ENCODE measurements around the gene SPIN1.
"Not testable (repeated sequence)": the region's sequence is repeated elsewhere in the genome, so short reads cannot be mapped to it uniquely, and the experiment has no call there.

Gene SPIN1

DNA sequence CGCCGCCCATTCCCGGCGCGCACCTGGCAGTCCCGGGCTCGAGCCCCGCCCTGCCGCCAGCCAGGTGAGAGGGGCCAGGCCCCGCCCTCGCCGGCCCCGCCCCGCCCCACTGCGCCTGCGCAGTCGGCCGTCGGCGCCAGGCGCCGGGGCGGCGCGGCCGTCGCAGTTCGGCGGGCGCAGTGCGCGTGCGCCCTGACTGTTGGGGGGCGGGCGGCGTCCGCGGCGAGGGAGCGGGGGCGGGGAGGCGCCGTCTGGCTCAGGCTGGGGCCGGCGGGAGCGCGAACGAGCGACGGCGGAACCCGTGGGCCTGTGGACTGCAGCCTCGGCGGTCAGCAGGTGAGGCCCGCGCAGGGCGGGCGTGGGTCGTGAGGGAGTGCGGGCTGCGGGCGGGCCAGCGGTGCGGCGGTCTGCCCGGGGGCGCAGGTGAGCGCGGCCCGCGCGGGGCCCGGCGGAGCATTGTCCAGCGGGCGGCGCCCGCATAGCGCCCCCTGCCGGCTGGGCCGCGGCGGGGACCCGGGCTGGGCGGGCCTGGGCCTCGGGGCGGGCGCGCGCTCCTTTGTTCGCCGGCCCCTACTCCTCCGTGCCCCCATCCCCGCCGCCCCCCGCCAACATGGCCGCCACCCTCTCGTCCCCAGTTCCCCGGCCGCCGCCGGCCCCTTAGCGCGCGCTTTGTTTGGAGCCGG lies at the start of gene SPIN1:
TSS of gene SPIN1 (plus strand) at position 242 of the 683 bp plus-strand sequence. CDS start 38,096 bp downstream, outside the sequence.
- peak; percentile 66 for DNase-seq

DNA sequence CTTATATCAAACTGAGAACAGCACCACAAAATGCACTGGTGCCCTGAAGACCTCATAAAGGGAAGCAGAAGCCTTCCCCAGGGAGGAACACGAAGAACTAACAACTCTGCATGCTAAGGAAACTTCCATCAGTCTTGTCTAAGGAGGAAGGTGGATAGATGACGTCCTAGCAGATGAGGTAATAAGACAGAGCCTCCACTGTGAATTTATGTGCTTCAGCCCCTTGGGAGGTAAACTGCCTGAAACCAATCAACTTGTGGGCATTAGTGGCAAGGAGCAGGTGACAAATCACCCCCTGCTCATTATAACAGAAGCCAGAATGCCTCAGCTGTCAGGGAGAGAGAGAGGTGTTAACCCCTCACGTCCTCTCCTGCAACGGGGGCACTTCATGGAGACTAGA lies 48.9 kb upstream of the SPIN1 start:
- peak; percentile 16 for DNase-seq

DNA sequence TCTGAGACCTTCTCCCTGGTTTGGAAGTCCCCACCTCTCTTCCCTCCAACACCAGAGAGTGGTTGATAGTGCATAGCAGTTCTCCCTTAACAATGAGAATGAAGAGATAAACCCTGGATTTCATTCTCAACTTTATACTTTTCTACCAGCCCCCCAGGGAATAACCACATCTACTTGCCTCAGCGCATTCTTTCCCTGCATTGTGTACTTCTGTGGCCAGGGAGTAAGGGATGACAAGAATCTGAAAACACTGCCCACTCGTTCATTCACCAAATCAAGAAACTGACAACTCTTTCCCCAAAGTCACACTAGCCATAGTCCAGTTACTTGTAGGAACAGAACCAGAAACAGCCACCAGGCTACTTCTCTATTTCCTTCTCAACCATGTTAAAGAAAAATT lies 46.0 kb upstream of the SPIN1 start:
- no peak for DNase-seq

DNA sequence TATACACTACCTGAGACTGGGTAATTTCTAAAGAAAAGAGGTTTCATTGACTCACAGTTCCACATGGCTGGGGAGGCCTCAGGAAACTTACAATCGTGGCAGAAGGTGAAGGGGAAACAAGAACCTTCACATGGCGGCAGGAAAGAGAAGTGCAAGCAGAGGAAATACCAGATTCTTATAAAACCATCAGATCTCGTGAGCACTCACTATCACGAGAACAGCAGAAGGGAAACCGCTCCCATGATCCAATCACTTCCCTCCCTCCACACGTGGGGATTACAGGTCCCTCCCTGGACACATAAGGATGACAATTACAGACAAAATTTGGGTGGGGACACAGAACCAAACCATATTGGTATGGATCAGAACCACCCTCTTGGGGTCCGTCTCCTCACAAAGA lies 44.2 kb upstream of the SPIN1 start:
- DNase-seq = no peak

DNA sequence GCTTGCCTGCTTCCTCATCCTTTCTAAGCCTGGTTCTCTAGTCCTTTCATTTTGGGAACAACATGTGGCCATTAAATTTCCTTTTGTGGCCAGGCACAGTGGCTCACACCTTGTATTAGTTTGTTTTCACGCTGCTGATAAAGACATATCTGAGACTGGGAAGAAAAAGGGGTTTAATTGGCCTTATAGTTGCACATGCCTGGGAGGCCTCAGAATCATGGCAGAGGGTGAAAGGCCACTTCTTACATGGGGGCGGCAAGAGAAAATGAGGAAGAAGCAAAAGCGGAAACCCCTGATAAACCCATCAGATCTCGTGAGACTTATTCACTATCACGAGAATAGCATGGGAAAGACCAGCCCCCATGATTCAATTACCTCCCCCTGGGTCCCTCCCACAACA lies 37.9 kb upstream of the SPIN1 start:
- DNase-seq = not testable (repeated sequence)

DNA sequence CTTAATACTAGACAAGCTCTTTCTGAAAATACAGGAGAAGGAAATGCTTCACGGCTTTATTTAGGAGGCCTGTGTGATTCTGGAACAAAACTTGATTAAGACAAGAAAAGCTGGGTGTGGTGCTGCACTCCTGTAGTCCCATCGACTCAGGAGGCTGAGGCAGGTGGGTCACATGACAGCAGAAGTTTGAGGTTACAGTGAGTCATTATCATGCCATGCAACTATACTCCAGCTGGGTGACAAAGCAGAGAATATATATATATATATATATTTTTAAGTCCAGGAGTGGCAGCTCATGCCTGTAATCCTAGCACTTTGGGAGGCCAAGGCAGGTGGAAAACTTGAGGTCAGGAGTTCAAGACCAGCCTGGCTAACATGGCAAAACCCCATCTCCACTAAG lies 33.1 kb upstream of the SPIN1 start:
- no peak for DNase-seq

DNA sequence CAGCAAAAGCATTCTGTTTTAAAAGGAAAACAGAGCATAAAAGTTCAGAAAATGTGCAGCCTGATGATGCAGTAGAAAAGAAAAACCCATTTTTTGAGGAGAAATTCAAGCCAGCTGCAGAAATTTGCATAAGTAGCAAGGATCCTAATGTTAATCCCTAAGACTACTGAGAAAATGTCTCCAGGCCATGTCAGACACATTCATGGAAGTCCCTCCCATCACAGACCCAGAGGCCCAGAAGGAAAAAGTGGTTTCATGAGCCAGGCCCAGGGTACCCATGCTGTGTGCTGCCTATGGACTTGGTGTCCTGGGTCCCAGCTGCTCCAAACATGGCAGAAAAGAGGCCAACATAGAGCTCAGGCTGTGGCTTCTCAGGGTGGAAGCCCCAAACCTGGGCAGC lies 31.0 kb upstream of the SPIN1 start:
- DNase-seq = not testable (repeated sequence)

DNA sequence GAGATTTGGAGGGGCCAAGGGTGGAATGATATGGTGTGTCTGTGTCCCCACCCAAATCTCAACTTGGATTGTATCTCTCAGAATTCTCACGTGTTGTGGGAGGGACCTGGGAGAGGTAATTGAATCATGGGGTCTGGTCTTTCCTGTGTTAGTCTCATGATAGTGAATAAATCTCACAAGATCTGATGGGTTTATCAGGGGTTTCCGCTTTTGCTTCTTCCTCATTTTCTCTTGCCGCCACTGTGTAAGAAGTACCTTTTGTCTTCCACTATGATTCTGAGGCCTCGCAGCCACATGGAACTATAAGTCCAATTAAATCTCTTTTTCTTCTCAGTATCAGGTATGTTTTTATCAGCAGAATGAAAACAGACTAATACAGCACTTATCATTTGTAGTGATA lies 29.5 kb upstream of the SPIN1 start:
- DNase-seq = no peak

DNA sequence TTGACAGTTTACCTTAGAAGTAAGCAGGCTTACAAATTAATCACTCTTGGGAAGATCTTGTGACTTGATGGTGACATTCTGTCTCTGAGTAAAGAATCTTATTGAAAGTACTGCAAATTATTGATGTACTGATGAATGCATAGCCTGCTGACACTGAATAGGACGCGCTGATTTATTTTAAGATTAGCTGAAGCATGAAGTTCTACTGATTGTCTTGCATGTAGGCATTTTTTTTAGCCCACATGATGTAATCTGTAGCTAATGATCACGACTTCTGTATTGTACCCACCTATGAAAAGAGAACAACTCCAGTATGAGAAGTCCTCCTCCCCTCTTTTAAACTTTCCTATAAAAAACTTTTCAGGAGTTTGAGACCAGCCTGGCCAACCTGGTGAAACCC lies 28.3 kb upstream of the SPIN1 start:
- DNase-seq = no peak

DNA sequence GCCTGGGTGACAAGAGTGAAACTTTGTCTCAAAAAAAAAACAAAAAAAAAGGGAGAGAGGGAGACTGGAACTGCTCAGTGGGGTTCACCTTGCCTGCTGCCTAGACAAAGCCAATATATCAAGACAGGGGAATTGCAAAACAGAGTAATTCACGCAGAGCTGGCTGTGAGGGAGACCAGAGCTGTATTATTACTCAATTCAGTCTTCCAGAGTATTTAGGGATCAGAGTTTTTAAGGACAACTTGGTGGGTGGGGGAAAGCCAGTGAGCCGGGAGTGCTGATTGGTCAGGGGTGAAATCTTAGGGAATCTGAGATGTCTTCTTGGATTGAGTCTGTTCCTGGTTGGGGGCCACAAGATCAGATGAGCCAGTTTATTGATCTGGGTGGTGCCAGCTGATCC lies 25.6 kb upstream of the SPIN1 start:
- no peak for DNase-seq

DNA sequence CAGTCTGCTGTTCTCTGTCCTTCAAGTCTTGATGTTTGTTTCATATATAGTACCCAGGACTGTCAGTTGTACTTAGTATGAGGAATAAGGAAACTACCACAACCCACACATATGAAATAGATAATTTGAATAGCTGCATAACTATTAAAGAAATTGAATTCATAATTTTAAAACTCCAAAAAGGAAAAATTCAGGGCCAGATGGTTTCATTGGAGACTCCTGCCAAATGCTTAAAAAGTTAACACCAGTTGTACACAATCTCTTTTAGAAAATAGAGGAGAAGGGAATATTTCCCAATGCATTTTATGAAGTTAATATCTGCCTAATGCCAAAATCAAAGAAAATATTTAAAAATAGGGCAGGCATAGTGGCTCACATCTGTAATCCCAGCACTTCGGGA lies 24.6 kb upstream of the SPIN1 start:
- no peak for DNase-seq

DNA sequence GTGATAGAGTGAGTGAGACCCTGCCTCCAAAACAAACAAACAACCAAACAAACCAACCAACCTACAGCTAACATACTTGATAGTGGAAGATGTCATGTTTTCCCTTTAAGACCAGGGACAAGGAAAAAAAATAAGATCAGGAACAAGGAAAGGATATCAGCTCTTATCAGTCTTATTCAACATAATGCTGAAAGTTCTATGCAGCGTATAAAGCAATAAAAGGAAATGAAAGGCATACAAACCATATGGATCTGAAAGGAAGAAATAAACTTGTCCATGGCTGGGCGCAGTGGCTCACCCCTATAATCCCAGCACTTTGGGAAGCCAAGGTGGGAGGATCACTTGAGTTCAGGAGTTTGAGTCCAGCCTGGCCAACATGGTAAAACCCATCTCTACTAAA lies 23.5 kb upstream of the SPIN1 start:
- no peak for DNase-seq

DNA sequence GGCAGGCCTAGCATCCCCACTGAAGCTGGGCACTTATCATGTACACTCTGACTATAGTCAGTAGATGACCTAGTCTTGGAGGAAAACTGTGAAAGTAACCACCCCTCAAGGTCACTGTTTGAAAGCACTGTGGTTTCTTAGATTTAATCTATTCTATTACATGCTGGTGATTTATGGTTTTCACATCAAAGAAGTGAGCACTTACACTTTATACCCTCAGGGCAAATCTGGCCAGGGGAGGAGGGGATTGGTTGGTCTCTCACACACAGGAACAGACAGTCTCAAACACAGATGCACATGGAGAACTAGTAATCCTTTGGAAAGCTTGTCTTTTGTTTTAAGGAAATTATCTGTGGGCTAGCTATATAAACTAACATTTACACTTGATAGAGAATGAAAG lies 17.9 kb upstream of the SPIN1 start:
- peak; percentile 9 for DNase-seq

DNA sequence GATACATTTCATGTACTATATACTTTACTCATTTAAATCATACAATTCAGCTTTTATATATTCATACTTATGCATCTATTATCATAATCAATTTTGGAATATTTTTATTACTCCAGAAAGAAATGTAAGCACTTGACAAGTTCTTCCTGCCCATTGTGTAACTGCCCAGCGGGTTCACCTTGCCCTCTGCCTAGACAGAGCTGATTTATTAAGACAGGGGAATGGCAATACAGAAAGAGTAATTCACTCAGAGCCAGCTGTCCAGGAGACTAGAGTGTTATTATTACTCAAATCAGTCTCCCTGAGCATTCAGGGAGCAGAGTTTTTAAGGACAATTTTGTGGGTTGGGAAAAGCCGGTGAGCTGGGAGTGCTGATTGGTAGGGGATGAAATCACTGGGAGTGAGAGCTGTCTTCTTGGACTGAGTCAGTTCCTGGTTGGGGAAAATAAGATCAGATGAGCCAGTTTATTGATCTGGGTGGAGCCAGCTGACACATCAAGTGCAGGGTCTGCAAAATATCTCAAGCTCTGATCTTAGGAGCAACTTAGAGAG lies 16.1 kb upstream of the SPIN1 start:
- DNase-seq = no peak

DNA sequence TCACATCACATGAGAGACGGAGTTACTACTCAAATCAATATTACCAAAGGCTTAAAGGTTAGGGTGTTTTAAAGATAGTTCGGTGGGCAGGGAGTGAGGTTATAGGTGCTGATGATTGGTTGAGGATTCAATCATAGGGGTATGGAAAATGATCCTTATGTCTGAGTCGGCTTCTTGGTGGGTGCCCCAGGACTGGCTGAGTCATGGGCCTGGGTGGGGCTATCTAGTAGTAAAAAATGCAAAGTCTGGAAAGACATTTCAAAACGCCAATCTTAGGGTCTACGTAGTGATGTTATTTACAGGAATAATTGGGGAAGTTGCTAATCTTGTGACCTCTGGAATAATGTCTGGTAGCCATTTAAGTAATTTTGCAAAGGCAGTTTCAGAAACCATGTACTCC lies 15.2 kb upstream of the SPIN1 start:
- DNase-seq = no peak

DNA sequence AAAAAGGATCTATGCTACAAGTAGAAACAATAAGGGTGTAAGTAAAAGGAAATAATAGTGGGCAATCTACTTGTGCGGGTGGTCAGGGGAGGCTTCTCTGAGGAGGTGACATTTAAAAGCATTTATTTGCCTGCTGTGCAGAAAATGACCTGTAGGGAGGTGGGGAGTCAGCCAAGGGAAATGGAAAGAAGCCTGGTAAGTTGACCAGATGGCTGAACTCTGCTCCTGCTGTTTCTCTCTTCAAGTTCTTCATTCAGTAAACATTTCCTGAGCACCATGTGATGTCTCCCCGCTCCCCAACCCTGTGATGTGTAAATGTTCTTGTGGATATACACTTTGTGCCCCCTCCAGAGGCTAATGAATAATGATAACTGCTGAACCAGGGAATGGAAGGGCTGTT lies 9.9 kb upstream of the SPIN1 start:
- no peak for DNase-seq

DNA sequence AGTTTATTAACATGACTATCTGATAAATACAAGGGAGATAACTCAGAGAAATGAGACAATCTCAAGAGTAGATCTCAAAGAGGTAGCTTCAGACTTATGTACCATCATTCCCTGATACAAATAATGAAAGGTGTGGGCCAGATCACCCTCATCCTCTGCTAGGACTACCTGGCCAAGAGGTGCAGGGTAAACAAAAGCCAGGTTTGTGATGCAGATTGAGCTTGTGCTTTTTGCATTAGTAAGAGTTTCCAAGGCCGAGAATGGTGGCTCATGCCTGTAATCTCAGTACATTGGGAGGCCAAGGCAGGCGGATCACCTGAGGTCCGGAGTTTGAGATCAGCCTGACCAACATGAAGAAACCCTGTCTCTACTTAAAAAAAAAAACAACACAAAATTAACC lies 8.9 kb upstream of the SPIN1 start:
- DNase-seq = no peak

DNA sequence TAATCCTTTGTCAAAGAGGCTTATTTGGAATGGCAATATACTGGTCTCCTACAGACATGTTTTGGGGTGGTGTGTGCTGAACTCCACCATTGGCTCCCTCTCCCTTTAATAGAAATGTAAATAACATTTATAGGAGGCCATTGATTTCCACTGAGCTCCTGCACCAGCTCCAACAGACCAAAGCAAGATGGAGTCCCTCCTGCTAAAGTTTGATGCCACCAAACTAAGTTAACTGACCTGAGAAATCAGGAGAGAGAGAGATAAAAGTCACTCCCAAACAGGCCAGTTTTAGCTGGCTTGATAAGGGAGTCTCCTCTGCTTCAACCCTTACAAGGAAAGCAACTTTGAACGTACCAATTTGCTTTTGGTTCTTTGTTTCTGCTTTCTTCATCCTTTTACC lies 8.1 kb upstream of the SPIN1 start:
- no peak for DNase-seq

DNA sequence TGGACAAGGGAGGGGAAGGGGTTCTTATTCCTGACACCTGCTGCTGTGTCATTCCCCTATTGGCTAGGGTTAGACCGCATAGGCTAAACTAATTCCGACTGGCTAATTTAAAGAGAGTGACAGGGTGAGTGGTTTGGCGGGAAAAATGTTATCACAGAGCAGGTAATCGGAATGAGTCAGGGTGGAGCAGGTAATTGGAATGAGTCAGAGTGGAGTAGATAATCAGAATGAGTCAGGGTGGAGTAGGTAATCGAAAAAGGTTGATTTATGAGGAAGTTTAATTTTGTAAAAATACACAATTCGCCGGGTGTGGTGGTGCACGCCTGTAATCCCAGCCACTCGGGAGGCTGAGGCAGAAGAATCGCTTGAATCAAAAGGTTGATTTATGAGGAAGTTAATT lies 6.9 kb upstream of the SPIN1 start:
- not testable (repeated sequence) for DNase-seq

DNA sequence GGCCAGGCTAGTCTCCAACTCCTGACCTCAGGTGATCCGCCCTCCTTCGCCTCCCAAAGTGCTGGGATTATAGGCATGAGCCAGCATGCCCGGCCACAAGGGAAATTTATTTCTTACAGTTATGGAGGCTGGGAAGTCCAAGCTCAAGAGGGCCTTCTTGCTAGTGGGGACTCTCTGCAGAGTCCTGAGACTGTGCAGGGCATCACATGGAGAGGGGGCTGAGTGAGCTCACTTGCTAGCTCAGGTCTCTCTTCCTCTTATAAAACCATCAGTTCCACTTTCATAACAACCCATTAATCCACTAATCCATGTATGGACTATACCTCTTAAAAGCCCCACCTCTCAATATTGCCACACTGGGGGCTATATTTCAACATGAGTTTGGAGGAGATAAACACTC lies 5.1 kb upstream of the SPIN1 start:
- DNase-seq = no peak

DNA sequence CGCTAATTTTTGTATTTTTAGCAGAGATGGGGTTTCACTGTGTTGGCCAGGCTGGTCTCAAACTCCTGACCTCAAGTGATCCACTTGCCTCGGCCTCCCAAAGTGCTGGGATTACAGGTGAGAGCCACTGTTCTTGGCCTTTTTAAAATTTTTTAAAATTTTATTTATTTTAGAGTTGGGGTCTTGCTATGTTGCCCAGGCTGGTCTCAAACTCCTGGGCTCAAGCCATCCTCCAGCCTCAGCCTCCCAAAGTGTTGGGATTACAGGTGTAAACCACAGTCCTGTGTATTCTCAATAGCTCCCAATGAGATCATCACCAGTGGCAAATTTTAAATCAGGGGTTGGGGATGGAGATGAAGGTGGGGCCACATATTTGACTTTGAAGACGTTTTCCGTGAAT lies 2.1 kb upstream of the SPIN1 start:
- not testable (repeated sequence) for DNase-seq

DNA sequence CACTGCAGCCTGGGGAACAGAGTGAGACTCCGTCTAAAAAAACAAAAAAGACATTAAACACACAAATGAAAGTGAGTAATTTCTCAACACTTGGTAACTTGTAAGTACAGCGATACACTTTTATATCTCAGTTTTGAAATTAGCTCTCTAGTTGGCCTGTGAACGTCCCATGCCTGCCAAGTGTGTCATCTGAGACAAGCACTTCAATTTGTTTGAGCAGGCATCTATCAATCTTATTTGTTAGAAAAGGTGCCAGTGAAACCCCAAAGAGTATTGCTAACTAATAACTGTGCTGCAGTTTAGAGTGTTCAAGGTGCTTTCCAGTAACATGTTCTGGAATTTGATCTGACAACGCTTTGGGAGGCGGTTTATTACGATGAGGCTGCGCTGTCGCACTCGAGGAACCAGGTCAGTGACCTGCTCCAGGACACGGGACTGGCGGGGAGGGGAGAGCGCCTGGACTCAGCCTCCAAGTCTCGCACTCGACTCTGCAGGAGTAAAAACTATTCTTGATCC lies 1.1 kb upstream of the SPIN1 start:
- DNase-seq = no peak

DNA sequence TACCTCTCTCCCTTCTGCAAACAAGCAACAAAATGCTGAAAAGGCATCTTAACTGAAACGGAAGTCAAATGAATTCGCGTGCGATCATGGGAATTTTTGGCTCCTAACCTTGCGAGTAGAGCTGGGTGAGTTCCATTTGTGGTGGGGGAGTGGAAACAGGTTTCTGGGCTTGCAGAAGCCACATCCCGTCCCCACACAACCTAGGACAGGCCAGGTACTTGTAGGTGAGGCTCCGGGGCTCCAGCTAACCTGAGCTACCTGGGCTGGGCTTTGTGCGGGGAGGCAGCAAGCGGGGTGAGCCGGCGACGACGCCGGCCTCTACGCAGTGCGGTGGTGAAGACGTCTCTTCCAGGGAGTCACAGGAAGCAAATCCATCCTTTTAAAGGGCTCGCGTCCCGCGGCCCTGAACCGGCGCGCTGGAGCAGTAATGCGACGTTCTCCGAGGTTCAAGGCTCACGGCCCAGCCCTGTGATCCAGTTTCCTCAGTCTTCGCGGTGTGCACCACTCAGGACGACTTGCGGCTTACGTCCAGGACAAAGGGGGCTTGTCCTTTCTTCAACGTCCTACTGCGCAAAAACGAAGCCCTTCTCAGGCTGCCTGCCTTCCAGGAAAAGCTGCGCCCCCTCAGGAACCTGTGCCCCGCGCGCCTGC lies 567 bp upstream of the SPIN1 start:
- peak; percentile 91 for DNase-seq

DNA sequence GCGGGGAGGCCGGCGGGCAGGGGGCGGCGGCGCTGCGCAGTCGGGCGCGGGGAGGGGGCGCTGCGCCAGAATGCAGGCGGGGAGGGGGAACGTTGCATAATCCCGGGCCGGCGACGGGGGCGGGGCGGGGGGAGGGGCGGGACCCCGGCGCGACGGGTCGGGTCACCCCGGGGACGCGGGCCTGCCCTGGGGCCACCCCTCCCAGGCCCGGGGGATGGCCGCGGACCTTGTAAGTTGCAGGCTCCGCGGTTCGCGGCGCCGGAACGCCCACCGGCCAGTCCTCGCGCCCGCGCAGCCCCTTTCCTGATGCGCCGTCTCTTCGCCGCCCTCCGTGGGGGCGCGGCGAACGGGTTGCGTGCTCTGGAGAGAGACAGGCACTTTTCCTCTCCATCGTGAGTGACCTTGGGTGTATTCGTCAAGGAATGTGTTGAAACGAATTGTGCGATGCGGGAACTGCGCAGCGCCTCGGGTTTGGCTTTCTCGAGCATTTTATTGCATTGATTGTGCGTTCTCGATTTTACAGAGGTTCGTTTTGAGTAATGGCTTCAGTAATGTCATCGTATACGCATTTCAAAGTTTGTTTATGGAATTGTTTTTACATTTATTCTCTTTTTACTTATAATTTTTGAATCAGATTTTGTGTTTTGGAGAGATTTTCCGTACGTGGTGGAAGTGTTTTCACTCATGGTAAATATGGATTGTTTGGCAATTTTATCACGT lies 802 bp downstream of the SPIN1 start:
- peak; percentile 90 for DNase-seq

All from retina (tissue), 1 donor.